ENCODE results near the gene REX1BD. TPM values are rescaled to one million over a fixed set of nuclear protein-coding genes. Genes with fewer than 3 reads are reported as not detected.
"Not testable (repeated sequence)": the region's sequence is repeated elsewhere in the genome, so short reads cannot be mapped to it uniquely, and the experiment has no call there.

Gene REX1BD
- total RNA-seq, 2 donors from 2014 or later: 25.2 to 64.0 TPM

DNA sequence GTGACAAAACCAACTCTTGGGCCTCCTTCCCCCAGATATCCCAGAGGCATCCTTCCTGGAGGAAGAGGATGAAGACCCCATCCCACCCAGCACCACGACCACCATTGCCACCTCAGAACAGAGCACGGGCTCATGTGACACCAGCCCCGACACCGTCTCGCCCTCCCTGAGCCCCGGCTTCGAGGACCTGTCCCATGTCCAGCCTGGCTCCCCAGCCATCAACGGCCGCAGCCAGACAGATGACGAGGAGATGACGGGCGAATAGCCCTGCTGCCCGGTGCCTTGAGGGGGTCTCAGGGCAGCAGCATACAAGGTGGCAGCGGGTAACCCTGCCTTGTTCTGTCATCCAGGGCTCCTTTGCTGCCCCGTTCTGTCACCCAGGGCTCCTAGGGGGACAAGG, 20.2 kb upstream of the REX1BD start:
- DNase-seq (ENCODE audit: low spot score in 2 of 2): no peak
- Mint-ChIP-seq H3K27ac (no peak overlapping the region), H3K36me3 (peaks cover 22 to 34% of the 10 kb centered on the region in 2 donors), H3K9me3 (no peaks in the 10 kb centered on the region)
- no peak for ATAC-seq

- peak; percentile 96 to 98 for ATAC-seq
- peak within 1 kb of the TSS; percentile 98 to 99 for H3K27ac Mint-ChIP-seq
- H3K36me3 Mint-ChIP-seq: peaks cover 25 to 50% of the 10 kb centered on the region in 2 donors
- H3K9me3 Mint-ChIP-seq: no peaks in the 10 kb centered on the region
- peak; percentile 99 to 100 for DNase-seq (ENCODE audit: low spot score in 2 of 2)
Observed at GRCh38 chr19:18571564-18572344, 16.8 kb upstream of the REX1BD start, which contains the start of gene UBA52. Gene UBA52 (plus strand): TSS chr19:18571857. CDS start chr19:18573301, 1,444 bp downstream.

DNA sequence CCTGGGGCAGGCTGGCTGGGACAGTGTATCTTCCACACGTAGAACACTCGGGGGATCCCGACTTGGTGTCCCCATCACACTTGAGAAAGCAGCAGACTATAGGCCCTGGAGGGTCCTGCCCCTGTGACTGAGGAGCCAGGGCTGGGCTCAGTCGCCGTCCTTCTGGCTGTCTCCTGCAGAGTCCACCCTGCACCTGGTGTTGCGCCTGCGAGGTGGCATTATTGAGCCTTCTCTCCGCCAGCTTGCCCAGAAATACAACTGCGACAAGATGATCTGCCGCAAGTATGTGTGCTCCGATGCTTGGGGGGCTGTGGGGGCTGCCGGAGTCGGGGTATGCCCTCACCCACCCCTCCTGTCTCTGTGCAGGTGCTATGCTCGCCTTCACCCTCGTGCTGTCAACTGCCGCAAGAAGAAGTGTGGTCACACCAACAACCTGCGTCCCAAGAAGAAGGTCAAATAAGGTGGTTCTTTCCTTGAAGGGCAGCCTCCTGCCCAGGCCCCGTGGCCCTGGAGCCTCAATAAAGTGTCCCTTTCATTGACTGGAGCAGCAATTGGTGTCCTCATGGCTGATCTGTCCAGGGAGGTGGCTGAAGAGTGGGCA, 13.8 kb upstream of the REX1BD start:
- ATAC-seq (no peak), DNase-seq (ENCODE audit: low spot score in 2 of 2) (no peak)
- Mint-ChIP-seq H3K27ac (peak overlapping the region in 1 of 2 donors; percentile 81), H3K36me3 (peaks cover 25 to 44% of the 10 kb centered on the region in 2 donors), H3K9me3 (no peaks in the 10 kb centered on the region)

- peaks cover 23 to 40% of the 10 kb centered on the region in 2 donors for H3K36me3 Mint-ChIP-seq
- DNase-seq (ENCODE audit: low spot score in 2 of 2): no peak
- H3K27ac Mint-ChIP-seq: no peak overlapping the region
- no peak for ATAC-seq
- H3K9me3 Mint-ChIP-seq: no peaks in the 10 kb centered on the region
Observed at GRCh38 chr19:18576383-18576782, 12.2 kb upstream of the REX1BD start.

DNA sequence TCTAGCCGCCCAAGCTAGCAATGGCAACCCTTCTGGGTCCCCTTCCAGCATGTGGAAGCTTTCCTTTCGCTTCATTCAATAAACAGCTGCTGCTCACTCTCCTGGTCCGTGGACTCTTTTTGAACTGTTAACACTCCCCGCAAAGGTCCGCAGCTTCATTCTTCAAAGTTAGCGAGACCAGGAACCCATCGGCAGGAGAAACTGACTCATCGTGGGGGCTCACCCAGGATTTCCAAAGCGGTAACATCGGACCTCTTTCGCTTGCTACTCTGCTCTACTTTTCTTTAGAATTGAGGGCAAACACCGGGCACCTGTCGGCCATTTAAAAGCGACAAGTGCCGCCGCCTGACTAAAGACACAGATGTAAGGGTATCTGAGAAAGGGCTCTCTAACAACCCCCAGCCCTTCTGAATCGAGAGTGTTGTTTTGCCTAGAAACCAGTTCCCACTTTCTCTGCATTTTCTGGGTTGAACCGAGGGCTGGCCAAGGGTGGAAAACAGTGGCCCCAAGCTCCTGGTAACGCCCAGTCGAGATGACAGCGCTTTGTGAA, 11.2 kb upstream of the REX1BD start:
- no peaks in the 10 kb centered on the region for H3K9me3 Mint-ChIP-seq
- no peak overlapping the region for H3K27ac Mint-ChIP-seq
- peaks cover 12 to 30% of the 10 kb centered on the region in 2 donors for H3K36me3 Mint-ChIP-seq
- no peak for DNase-seq (ENCODE audit: low spot score in 2 of 2)
- ATAC-seq: no peak

DNA sequence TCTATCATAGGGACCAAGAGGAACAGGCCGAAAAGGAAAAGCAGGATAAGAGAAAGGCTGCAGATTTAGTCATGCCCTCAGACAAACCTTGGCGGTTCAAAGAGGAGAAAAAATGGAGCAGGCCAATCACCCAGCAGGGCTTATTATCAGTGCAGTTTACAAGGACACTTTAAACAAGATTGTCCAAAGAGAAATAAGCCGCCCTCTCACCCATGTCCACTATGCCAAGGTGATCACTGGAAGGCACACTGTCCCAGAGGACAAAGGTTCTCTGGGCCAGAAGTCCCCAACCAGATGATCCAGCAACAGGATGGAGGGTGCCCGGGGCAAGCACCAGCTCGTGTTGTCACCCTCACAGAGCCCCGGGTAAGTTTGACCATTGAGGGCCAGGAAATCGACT, 8.3 kb upstream of the REX1BD start:
- Mint-ChIP-seq H3K36me3 (peaks cover 0 to 5% of the 10 kb centered on the region in 2 donors), H3K9me3 (no peaks in the 10 kb centered on the region), H3K27ac (no peak overlapping the region)
- ATAC-seq (no peak), DNase-seq (ENCODE audit: low spot score in 2 of 2) (no peak)

- Mint-ChIP-seq H3K27ac (peak overlapping the region in 1 of 2 donors; percentile 35), H3K36me3 (peaks cover 0 to 8% of the 10 kb centered on the region in 2 donors), H3K9me3 (no peaks in the 10 kb centered on the region)
- no peak for ATAC-seq
- DNase-seq (ENCODE audit: low spot score in 2 of 2): no peak
Observed at GRCh38 chr19:18586306-18586705, 2.3 kb upstream of the REX1BD start.

- no peak for ATAC-seq
- H3K27ac Mint-ChIP-seq: peak overlapping the region; percentile 67 to 78
- peaks cover 0 to 8% of the 10 kb centered on the region in 2 donors for H3K36me3 Mint-ChIP-seq
Observed at GRCh38 chr19:18587561-18587960, 1.0 kb upstream of the REX1BD start.

DNA sequence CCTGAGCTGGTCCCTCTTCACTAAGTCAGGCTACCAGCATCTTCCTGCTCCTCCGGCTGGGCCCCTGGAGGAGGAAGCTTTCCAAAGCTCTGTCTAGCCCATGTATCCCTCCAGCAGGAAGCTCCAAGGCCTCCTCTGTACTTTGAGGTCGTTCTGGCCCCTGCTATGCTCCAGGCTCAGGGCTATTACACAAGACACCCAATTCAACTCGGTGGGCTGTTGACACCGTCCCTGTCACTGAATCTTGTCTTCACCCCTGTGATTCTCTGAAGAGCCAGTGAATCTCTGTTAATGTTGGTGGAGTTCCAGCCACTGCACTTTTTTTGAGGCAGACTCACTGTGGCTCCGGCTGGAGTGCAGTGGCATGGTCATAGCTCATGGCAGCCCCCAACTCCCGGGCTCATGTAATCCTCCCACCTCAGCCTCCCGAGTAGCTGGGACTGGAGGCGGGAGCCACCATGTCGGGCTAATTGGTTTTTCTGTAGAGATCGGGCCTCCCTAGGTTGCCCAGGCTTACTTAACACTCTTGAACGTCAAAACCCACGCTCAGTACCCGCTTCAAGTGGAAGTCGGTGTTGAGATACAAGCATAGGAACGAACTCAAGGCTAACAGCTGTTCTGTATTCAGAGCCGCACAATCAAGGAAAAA, 512 bp upstream of the REX1BD start:
- H3K27ac Mint-ChIP-seq: peak overlapping the region; percentile 67 to 78
- H3K9me3 Mint-ChIP-seq: no peaks in the 10 kb centered on the region
- H3K36me3 Mint-ChIP-seq: peaks cover 0 to 8% of the 10 kb centered on the region in 2 donors
- ATAC-seq (peak in 1 of 2 donors; percentile 3), DNase-seq (ENCODE audit: low spot score in 2 of 2) (no peak)

More at GRCh38 chr19:18587561-18587960, 1.0 kb upstream of the REX1BD start:
- H3K9me3 Mint-ChIP-seq: no peaks in the 10 kb centered on the region
- DNase-seq (ENCODE audit: low spot score in 2 of 2): no peak

DNA sequence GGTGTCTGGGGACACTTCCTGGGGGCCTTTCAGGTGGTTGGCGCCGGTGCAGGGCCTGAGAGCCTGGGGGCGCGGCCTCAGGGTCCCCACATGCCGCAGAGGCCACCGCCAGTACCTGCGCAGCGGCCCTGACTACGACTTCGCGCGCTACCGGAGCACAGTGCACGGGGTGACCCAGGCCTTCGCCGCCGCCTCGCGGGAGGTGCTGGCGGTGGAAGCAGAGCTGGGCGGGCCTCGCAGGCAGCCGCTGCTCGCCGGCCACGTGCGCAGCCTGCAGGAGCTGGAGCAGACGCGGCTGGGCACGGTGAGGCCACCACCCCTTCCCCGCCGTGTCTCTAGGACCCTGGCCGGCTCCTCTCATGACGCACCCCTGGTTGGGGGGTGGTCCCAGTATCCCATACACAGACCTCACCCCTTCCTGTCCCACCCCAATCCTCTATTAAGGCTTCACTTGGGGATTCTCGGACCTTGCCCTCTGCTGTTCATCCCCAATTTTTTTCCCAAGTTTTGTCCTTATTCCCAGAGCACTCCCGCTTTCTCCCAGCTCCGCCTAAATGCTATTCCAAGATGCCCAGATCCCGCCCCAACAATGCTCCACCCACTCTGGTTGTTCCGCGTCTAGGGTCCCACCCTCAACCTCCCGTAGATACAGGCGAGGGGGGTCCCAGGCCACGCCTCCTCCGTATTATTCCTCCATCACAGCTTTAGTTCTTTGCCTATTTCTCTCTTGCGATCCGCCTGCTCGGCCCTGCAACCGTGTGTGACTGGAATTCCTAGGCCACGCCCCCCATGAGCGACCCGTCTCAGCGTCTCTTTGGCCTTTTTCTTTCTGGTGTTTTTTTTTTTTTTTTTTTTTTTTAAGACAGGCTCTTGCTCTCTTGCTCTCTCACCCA, 1.0 kb downstream of the REX1BD start:
- ATAC-seq (peak; percentile 69), DNase-seq (ENCODE audit: low spot score in 2 of 2) (peak; percentile 74 to 79)
- Mint-ChIP-seq H3K27ac (peak overlapping the region; percentile 78 to 87), H3K9me3 (no peaks in the 10 kb centered on the region), H3K36me3 (peaks cover 0 to 8% of the 10 kb centered on the region in 2 donors)

DNA sequence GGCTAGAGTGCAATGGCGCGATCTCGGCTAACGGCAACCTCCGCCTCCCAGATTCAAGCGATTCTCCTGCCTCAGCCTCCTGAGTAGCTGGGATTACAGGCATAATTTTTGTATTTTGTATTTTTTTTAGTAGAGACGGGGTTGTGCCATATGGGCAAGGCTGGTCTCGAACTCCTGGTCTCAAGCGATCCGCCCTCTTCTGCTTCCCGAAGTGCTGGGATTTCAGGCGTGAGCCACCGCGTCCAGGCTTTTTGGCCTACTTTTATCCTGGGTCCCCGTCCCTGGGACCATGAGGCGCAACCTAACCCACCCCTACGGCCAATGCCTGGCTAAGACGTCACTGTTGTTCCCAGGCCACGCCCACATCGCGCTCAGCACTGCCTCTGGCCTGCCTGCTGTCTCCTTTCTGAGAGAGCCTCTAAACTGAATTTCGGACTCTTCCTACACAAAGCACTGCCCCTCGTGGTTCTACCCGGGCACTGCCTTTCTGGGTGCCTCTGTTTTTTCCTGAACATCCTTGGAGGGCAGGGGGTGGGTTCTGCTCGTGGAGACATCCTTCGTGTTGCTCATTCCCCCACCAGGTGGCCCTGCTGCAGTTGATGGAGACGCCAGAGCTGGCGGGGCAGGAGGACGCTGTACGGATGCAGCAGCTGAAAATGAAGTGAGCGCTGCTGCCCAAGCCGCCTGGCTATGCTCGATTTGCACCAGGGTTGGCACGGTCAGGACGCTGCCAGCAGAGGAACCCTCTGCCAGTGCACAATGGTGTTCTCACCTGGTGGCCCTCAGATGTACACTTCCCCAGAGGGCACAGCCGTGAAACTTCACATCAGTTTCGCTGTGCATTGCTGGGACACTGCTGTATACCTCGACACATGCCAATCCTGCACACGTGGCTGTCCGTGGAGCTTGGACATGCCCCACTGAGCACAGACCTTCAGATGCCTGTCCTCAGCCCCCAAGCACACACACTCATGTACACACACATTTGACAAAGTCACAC, 2.0 kb downstream of the REX1BD start:
- H3K9me3 Mint-ChIP-seq: no peaks in the 10 kb centered on the region
- no peak for DNase-seq (ENCODE audit: low spot score in 2 of 2)
- no peak for ATAC-seq
- peak overlapping the region in 1 of 2 donors; percentile 87 for H3K27ac Mint-ChIP-seq
- peaks cover 0 to 8% of the 10 kb centered on the region in 2 donors for H3K36me3 Mint-ChIP-seq

- Mint-ChIP-seq H3K27ac (no peak overlapping the region), H3K36me3 (peaks cover 0 to 8% of the 10 kb centered on the region in 2 donors), H3K9me3 (no peaks in the 10 kb centered on the region)
- DNase-seq (ENCODE audit: low spot score in 2 of 2) (no peak), ATAC-seq (no peak)
Observed at GRCh38 chr19:18591735-18592385, 3.3 kb downstream of the REX1BD start.

- H3K27ac Mint-ChIP-seq; DNase-seq (ENCODE audit: low spot score in 2 of 2); H3K9me3 Mint-ChIP-seq; H3K36me3 Mint-ChIP-seq; ATAC-seq: not testable (repeated sequence)
Observed at GRCh38 chr19:18592732-18593131, 4.1 kb downstream of the REX1BD start.

GRCh38 chr19:18593367-18594095, 4.9 kb downstream of the REX1BD start:
- Mint-ChIP-seq H3K9me3 (no peaks in the 10 kb centered on the region), H3K36me3 (no peaks in the 10 kb centered on the region), H3K27ac (no peak overlapping the region)
- ATAC-seq (no peak), DNase-seq (ENCODE audit: low spot score in 2 of 2) (no peak)

Data from activated naive CD4-positive, alpha-beta T cell treated with anti-CD3 and anti-CD28 coated beads, Interleukin-2, amount 50 U/mL, for 72 hours (primary cell).